Adrenal gland (tissue), 5 donors: Measurements from ENCODE around the gene CTNND1.

ENCODE experiments used
- POLR2A ChIP-seq, 2 donors: fragments of 450-650 bp; IDR thresholded peaks; one replicate each; pipeline ENCODE4 v1.6.1; 2017; ENCODE audit warnings: antibody characterized with exemption in 2 of 2, mild to moderate bottlenecking in 2 of 2, moderate library complexity in 1 of 2
- TF ChIP-seq, protein P1 (sequence below), 6 experiments: fragments of 450-650 bp in 4 of 6; fragments of 200-600 bp in 2 of 6; sonication (generic) in 1 of 6; IDR thresholded peaks; 1 replicate in 5 of 6; 2 replicates in 1 of 6; pipeline versions ENCODE4 v1.5.1 to v1.8.0; 2016 to 2021; ENCODE audit warnings: antibody characterized with exemption in 6 of 6, mild to moderate bottlenecking in 2 of 6, moderate library complexity in 1 of 6
- donor health status: DM: no; HTN: no; CAD: no.

DNA sequence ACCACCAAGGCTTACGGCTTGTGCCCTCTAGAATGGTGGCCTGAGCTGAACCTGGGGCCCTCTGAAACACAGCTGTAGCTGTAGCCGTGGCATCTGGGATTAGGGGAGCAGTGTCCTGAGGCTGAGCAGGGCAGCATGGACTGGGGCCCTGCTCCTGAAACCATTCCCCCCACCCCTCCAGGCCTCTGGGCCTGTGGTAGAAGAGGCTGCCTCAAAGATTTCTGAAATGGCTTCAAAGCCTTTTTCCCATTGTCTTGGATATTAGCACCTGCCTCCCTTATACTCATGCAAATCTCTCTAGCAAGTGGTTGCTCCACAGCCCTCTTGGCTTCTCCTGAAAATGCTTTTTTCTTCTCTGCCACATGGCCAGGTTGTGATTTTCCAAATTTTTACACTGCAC lies 106.9 kb downstream of the CTNND1 start:
- TF ChIP-seq, protein P1, sequence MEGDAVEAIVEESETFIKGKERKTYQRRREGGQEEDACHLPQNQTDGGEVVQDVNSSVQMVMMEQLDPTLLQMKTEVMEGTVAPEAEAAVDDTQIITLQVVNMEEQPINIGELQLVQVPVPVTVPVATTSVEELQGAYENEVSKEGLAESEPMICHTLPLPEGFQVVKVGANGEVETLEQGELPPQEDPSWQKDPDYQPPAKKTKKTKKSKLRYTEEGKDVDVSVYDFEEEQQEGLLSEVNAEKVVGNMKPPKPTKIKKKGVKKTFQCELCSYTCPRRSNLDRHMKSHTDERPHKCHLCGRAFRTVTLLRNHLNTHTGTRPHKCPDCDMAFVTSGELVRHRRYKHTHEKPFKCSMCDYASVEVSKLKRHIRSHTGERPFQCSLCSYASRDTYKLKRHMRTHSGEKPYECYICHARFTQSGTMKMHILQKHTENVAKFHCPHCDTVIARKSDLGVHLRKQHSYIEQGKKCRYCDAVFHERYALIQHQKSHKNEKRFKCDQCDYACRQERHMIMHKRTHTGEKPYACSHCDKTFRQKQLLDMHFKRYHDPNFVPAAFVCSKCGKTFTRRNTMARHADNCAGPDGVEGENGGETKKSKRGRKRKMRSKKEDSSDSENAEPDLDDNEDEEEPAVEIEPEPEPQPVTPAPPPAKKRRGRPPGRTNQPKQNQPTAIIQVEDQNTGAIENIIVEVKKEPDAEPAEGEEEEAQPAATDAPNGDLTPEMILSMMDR (IDR thresholded peaks at IDR 0.05): no peak
- no peak for TF ChIP-seq POLR2A (IDR thresholded peaks at IDR 0.05)
